ENCODE data around the gene OGFR.

Gene OGFR

DNA sequence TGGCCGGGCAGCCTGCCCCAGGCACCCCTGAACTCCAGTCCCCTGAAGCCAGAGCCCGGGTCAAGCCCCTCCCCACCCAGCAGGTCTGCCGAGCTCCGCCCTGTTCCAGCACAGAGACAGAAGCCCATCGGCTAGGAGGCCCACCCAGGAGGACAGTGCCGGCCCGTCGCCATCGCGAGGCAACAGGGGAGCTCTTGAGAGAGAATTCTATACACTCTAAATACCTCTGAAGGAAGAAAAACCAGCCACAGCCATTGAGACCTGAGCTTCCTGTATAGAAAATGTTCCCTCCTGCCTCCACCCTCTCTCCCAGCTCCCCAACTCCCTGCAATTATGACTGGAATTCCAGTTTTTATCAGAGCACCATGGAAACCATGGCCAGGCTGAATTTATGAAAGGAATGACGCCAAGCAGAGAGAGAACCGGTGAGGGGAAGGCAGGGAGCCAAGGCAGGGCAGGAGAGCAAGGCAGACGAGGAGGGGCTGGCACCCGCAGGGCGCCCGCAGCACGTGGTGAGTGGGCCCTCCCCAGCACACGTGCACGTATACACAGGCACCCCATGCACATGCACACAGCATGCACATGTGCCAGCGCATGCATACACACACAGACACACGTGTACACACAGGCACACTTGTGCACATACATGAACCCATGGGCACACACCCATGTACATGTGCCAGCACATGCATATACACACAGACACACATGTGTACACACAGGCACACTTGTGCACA, 35.9 kb upstream of the OGFR start (continued):
- TF ChIP-seq ZNF776 (tag by site-specific recombination; IDR thresholded peaks at IDR 0.05; ENCODE audit: borderline replicate concordance) (no peak), SALL2 (tag by site-specific recombination; IDR thresholded peaks at IDR 0.05; ENCODE audit: borderline replicate concordance) (no peak), ZNF354C (tag by site-specific recombination; IDR thresholded peaks at IDR 0.05; ENCODE audit: borderline replicate concordance, low read depth) (no peak), ZBTB8A (tag by site-specific recombination; IDR thresholded peaks at IDR 0.05) (no peak), ZNF2 (tag by site-specific recombination; IDR thresholded peaks at IDR 0.05) (no peak), ZNF514 (tag by site-specific recombination; IDR thresholded peaks at IDR 0.05) (no peak), ZIC2 (tag by site-specific recombination; IDR thresholded peaks at IDR 0.05) (peak; percentile 39)
- TF ChIP-seq, protein P1, sequence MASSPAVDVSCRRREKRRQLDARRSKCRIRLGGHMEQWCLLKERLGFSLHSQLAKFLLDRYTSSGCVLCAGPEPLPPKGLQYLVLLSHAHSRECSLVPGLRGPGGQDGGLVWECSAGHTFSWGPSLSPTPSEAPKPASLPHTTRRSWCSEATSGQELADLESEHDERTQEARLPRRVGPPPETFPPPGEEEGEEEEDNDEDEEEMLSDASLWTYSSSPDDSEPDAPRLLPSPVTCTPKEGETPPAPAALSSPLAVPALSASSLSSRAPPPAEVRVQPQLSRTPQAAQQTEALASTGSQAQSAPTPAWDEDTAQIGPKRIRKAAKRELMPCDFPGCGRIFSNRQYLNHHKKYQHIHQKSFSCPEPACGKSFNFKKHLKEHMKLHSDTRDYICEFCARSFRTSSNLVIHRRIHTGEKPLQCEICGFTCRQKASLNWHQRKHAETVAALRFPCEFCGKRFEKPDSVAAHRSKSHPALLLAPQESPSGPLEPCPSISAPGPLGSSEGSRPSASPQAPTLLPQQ (tag by site-specific recombination; IDR thresholded peaks at IDR 0.05), result peak; percentile 64
- TF ChIP-seq, protein P2, sequence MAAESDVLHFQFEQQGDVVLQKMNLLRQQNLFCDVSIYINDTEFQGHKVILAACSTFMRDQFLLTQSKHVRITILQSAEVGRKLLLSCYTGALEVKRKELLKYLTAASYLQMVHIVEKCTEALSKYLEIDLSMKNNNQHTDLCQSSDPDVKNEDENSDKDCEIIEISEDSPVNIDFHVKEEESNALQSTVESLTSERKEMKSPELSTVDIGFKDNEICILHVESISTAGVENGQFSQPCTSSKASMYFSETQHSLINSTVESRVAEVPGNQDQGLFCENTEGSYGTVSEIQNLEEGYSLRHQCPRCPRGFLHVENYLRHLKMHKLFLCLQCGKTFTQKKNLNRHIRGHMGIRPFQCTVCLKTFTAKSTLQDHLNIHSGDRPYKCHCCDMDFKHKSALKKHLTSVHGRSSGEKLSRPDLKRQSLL (tag by site-specific recombination; IDR thresholded peaks at IDR 0.05), result no peak
- TF ChIP-seq, protein P3, sequence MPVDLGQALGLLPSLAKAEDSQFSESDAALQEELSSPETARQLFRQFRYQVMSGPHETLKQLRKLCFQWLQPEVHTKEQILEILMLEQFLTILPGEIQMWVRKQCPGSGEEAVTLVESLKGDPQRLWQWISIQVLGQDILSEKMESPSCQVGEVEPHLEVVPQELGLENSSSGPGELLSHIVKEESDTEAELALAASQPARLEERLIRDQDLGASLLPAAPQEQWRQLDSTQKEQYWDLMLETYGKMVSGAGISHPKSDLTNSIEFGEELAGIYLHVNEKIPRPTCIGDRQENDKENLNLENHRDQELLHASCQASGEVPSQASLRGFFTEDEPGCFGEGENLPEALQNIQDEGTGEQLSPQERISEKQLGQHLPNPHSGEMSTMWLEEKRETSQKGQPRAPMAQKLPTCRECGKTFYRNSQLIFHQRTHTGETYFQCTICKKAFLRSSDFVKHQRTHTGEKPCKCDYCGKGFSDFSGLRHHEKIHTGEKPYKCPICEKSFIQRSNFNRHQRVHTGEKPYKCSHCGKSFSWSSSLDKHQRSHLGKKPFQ (tag by site-specific recombination; IDR thresholded peaks at IDR 0.05), result peak; percentile 57
- TF ChIP-seq, protein P4, sequence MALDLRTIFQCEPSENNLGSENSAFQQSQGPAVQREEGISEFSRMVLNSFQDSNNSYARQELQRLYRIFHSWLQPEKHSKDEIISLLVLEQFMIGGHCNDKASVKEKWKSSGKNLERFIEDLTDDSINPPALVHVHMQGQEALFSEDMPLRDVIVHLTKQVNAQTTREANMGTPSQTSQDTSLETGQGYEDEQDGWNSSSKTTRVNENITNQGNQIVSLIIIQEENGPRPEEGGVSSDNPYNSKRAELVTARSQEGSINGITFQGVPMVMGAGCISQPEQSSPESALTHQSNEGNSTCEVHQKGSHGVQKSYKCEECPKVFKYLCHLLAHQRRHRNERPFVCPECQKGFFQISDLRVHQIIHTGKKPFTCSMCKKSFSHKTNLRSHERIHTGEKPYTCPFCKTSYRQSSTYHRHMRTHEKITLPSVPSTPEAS (tag by site-specific recombination; IDR thresholded peaks at IDR 0.05), result peak; percentile 57; the same call in 1 of the 2 replicates

DNA sequence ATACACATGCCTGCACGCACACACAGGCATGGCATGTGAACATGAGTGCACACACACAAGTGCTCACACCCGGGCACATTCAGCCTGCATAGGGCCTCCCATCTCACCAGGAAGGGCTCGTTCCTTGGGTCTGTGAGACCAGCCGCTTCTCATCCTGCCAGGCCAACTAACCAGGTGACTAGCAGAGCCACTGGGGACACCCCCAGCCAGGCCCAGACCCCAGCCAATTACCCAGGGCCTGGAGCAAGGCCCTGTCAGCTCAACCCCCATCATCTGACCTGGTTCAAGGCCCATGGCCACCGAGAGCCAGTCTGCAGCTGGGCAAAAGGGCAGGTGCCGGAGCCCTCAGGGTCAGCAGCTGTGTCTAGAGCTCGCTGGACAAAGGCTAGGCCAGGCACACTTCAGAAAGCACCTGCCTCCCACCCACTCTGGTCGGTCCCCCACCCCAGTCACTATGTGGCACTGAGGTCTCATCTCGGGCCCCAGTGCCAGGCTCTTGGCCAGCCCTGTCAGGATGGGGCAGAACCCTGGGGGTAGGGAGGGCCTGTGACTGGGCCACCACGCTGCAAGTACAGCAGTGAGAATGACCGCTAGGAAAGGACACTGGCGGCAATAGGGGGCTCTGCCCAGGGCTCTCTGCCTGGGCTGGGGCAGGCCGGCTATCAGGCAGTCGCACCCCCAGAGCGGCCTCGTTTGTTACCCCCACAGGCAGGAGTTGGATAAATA, 35.1 kb upstream of the OGFR start:
- Histone ChIP-seq H3K4me1 (ENCODE audit: control insufficient read depth, insufficient read depth, low read length) (no peaks in the 10 kb centered on the region), H3K27ac (ENCODE audit: extremely low read depth, low read depth, low read length) (no peak overlapping the region), H3K36me3 (ENCODE audit: control insufficient read depth in 2 of 2, insufficient read depth in 1 of 2, low read length in 2 of 2) (no peaks in the 10 kb centered on the region), H3K4me3 (ENCODE audit: low read depth, low read length) (no peak overlapping the region), H3K9me3 (ENCODE audit: control insufficient read depth, insufficient read depth, low read depth, low read length) (no peaks in the 10 kb centered on the region)
- ChIA-PET CTCF (no interaction called here), POLR2A (no interaction called here)
- TF ChIP-seq ZXDB (tag by site-specific recombination; IDR thresholded peaks at IDR 0.05), result no peak
- 0 out of 2 replicates have a peak, but pooled peaks have one; percentile 35 for TF ChIP-seq GLIS1 (tag by site-specific recombination; IDR thresholded peaks at IDR 0.05)
- TF ChIP-seq, protein P5, sequence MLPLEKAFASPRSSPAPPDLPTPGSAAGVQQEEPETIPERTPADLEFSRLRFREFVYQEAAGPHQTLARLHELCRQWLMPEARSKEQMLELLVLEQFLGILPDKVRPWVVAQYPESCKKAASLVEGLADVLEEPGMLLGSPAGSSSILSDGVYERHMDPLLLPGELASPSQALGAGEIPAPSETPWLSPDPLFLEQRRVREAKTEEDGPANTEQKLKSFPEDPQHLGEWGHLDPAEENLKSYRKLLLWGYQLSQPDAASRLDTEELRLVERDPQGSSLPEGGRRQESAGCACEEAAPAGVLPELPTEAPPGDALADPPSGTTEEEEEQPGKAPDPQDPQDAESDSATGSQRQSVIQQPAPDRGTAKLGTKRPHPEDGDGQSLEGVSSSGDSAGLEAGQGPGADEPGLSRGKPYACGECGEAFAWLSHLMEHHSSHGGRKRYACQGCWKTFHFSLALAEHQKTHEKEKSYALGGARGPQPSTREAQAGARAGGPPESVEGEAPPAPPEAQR (tag by site-specific recombination; IDR thresholded peaks at IDR 0.05), result no peak
- TF ChIP-seq ZNF223 (tag by site-specific recombination; IDR thresholded peaks at IDR 0.05), result no peak
- TF ChIP-seq ZNF239 (tag by site-specific recombination; IDR thresholded peaks at IDR 0.05), result no peak
- 0 out of 2 replicates have a peak, but pooled peaks have one; percentile 40 for TF ChIP-seq ZNF777 (tag by site-specific recombination; IDR thresholded peaks at IDR 0.05; ENCODE audit: borderline replicate concordance)
- no peak for TF ChIP-seq SCRT2 (tag by site-specific recombination; IDR thresholded peaks at IDR 0.05)
- TF ChIP-seq, protein P4 (tag by site-specific recombination; IDR thresholded peaks at IDR 0.05), result no peak
- TF ChIP-seq ZNF132 (tag by site-specific recombination; IDR thresholded peaks at IDR 0.05; ENCODE audit: borderline replicate concordance), result no peak
- TF ChIP-seq SETDB1 (IDR thresholded peaks at IDR 0.05; ENCODE audit: insufficient read length, low read length), result no peak
- TF ChIP-seq BCL11A (tag by site-specific recombination; IDR thresholded peaks at IDR 0.05; ENCODE audit: low read depth), result no peak
- no peak for TF ChIP-seq ZFP37 (tag by site-specific recombination; IDR thresholded peaks at IDR 0.05)
